WTC11 (cell line): ENCODE measurements around the gene GASK1B. TPM values are rescaled to one million over a fixed set of nuclear protein-coding genes. Genes with fewer than 3 reads are reported as not detected.

Source experiments
- ATAC-seq: fragments of 200-7000 bp; cut with Tn5 transposase; 2 replicates; pipeline ENCODE4 v1.10.0; 2021; ENCODE audit warnings: mild to moderate bottlenecking, moderate library complexity
- CTCF ChIA-PET: fragments of 300-600 bp; sonication (Branson Sonifier 250); formaldehyde crosslinking; loops from one replicate; lab custom pipeline; 2021; ENCODE audit warnings: antibody characterized with exemption; lab: Charles Lee
- POLR2A ChIA-PET: fragments of 350-600 bp; sonication (Branson Sonifier 250); formaldehyde crosslinking; loops from one replicate; lab custom pipeline; 2021; ENCODE audit warnings: antibody characterized with exemption; lab: Charles Lee
- DNase-seq: peaks from one replicate; pipeline ENCODE4 v3.0.0; 2021; ENCODE audit warnings: low spot score
- H3K27ac Mint-ChIP-seq: 2 replicates; pipeline ENCODE4 v1.8.0; 2021; ENCODE audit warnings: mixed read lengths
- H3K27me3 Mint-ChIP-seq: 2 replicates; pipeline ENCODE4 v1.8.0; 2021; ENCODE audit warnings: low read depth, mild to moderate bottlenecking, moderate library complexity, mixed read lengths
- H3K36me3 Mint-ChIP-seq: 2 replicates; pipeline ENCODE4 v1.8.0; 2021; ENCODE audit warnings: mixed read lengths
- H3K4me1 Mint-ChIP-seq: 2 replicates; pipeline ENCODE4 v1.8.0; 2022; ENCODE audit warnings: mixed read lengths
- H3K4me3 Mint-ChIP-seq: 2 replicates; pipeline ENCODE4 v1.8.0; 2021; ENCODE audit warnings: mild to moderate bottlenecking, moderate library complexity, mixed read lengths
- H3K9me3 Mint-ChIP-seq: 2 replicates; pipeline ENCODE4 v1.8.0; 2021; ENCODE audit warnings: mixed read lengths
- CREM ChIP-seq: sonication (generic); formaldehyde crosslinking; IDR thresholded peaks from 2 replicates; pipeline ENCODE4 v1.8.1; 2022; ENCODE audit warnings: mild to moderate bottlenecking, missing genetic modification reagents, moderate library complexity
- ELF4 ChIP-seq: sonication (generic); formaldehyde crosslinking; IDR thresholded peaks from 2 replicates; pipeline ENCODE4 v1.8.1; 2022; ENCODE audit warnings: low read depth, mild to moderate bottlenecking, moderate library complexity, missing genetic modification reagents
- ESRRA ChIP-seq: sonication (generic); formaldehyde crosslinking; IDR thresholded peaks from 2 replicates; pipeline ENCODE4 v1.8.1; 2022; ENCODE audit warnings: mild to moderate bottlenecking, missing genetic modification reagents, borderline replicate concordance
- FOXP1 ChIP-seq: sonication (generic); formaldehyde crosslinking; IDR thresholded peaks from 2 replicates; pipeline ENCODE4 v1.8.0; 2022; ENCODE audit warnings: missing genetic modification reagents, mild to moderate bottlenecking, moderate library complexity, borderline replicate concordance
- GABPB1 ChIP-seq: sonication (generic); formaldehyde crosslinking; IDR thresholded peaks from 2 replicates; pipeline ENCODE4 v1.8.1; 2023; ENCODE audit warnings: mild to moderate bottlenecking, missing genetic modification reagents
- HMGA2 ChIP-seq: fragments of 250-450 bp; sonication (Bioruptor Pico); IDR thresholded peaks from 2 replicates; pipeline ENCODE4 v1.4.0; 2021; ENCODE audit warnings: mild to moderate bottlenecking, moderate library complexity
- NFATC4 ChIP-seq: fragments of 250-450 bp; sonication (Bioruptor Pico); IDR thresholded peaks from 2 replicates; pipeline ENCODE4 v1.9.0; 2021; ENCODE audit warnings: mild to moderate bottlenecking
- NFYB ChIP-seq: sonication (generic); formaldehyde crosslinking; conservative IDR thresholded peaks from 2 replicates; pipeline ENCODE4 v1.8.0; 2022; ENCODE audit warnings: low read depth, missing genetic modification reagents
- SMAD3 ChIP-seq: sonication (generic); formaldehyde crosslinking; IDR thresholded peaks from 2 replicates; pipeline ENCODE4 v1.8.0; 2022; ENCODE audit warnings: missing genetic modification reagents, mild to moderate bottlenecking, borderline replicate concordance
- SMAD4 ChIP-seq: sonication (generic); formaldehyde crosslinking; IDR thresholded peaks from 2 replicates; pipeline ENCODE4 v1.8.0; 2022; ENCODE audit warnings: mild to moderate bottlenecking, missing genetic modification reagents
- TCF7 ChIP-seq: sonication (generic); formaldehyde crosslinking; IDR thresholded peaks from 2 replicates; pipeline ENCODE4 v1.8.0; 2022; ENCODE audit warnings: mild to moderate bottlenecking, low read depth, missing genetic modification reagents, moderate library complexity
- ZNF263 ChIP-seq: sonication (generic); formaldehyde crosslinking; IDR thresholded peaks from 2 replicates; pipeline ENCODE4 v1.8.1; 2022; ENCODE audit warnings: low read depth, mild to moderate bottlenecking, moderate library complexity, missing genetic modification reagents
- ZNF317 ChIP-seq: sonication (generic); formaldehyde crosslinking; IDR thresholded peaks from 2 replicates; pipeline ENCODE4 v1.8.1; 2023; ENCODE audit warnings: low read depth, mild to moderate bottlenecking, moderate library complexity, missing genetic modification reagents, borderline replicate concordance
- ZNF423 ChIP-seq: fragments of 250-450 bp; sonication (Bioruptor Pico); IDR thresholded peaks from 2 replicates; pipeline ENCODE4 v2.1.2; 2022; ENCODE audit warnings: mild to moderate bottlenecking, moderate library complexity
- total RNA-seq: library from RNA; stranded (reverse); gene quantifications from 3 replicates; pipeline ENCODE4 v1.2.3, GENCODE V29; 2021
- TF ChIP-seq, protein P1 (sequence below): sonication (generic); formaldehyde crosslinking; IDR thresholded peaks from 2 replicates; pipeline ENCODE4 v1.8.1; 2023; ENCODE audit warnings: mild to moderate bottlenecking, moderate library complexity, missing genetic modification reagents
- TF ChIP-seq, protein P2 (sequence below): sonication (generic); formaldehyde crosslinking; IDR thresholded peaks from 2 replicates; pipeline ENCODE4 v1.8.1; 2022; ENCODE audit warnings: missing genetic modification reagents, borderline replicate concordance
- TF ChIP-seq, protein P3 (sequence below): sonication (generic); formaldehyde crosslinking; conservative IDR thresholded peaks from 2 replicates; pipeline ENCODE4 v1.8.1; 2022; ENCODE audit warnings: mild to moderate bottlenecking, missing genetic modification reagents
- TF ChIP-seq, protein P4 (sequence below): sonication (generic); formaldehyde crosslinking; IDR thresholded peaks from 2 replicates; pipeline ENCODE4 v1.8.1; 2022; ENCODE audit warnings: mild to moderate bottlenecking, moderate library complexity, missing genetic modification reagents
- TF ChIP-seq, protein P5 (sequence below): fragments of 200-600 bp; IDR thresholded peaks from 2 replicates; pipeline ENCODE4 v1.8.0; 2022; ENCODE audit warnings: antibody characterized with exemption
- TF ChIP-seq, protein P6 (sequence below): sonication (generic); formaldehyde crosslinking; IDR thresholded peaks from 2 replicates; pipeline ENCODE4 v1.8.0; 2022; ENCODE audit warnings: mild to moderate bottlenecking, missing genetic modification reagents
- TF ChIP-seq, protein P7 (sequence below): sonication (generic); formaldehyde crosslinking; IDR thresholded peaks from 2 replicates; pipeline ENCODE4 v1.8.1; 2022; ENCODE audit warnings: low read depth, mild to moderate bottlenecking, moderate library complexity, missing genetic modification reagents, borderline replicate concordance

The GASK1B gene
- total RNA-seq, 1 experiment from 2014 or later: 0.24 TPM

DNA sequence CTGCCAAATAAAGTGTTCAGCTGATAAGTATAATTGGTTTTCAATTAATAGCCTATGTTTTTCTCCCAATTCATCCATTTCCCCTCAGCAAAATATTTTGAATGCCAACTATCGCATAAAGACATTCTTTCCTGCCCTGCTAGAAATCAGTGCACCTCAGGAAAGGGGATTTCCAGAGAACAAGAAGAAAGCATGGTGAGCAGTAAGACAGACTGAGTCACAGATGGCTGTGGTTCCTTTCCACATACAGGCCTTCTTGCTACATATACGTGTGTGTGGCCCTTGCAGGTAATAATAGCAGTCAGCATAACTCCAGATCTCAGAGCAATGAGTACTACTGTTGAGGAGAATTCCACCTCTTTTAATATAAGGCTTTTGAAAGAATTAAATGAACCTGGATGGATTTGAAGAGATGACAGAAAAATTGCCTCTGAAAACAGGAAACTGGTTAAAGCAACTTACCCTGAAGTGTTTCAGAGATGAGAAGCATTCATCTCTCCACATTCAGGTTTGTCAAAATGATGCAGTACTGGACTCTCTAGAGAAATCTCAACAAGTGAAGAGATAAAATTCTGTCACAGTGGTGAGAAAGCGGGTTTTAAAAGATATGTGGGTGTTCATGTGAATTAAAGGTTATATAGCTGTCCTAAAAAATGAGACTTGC is 13.6 kb downstream of the GASK1B start:
- no peak for TF ChIP-seq ZNF423 (CRISPR knock-in tag)
- TF ChIP-seq, protein P1, sequence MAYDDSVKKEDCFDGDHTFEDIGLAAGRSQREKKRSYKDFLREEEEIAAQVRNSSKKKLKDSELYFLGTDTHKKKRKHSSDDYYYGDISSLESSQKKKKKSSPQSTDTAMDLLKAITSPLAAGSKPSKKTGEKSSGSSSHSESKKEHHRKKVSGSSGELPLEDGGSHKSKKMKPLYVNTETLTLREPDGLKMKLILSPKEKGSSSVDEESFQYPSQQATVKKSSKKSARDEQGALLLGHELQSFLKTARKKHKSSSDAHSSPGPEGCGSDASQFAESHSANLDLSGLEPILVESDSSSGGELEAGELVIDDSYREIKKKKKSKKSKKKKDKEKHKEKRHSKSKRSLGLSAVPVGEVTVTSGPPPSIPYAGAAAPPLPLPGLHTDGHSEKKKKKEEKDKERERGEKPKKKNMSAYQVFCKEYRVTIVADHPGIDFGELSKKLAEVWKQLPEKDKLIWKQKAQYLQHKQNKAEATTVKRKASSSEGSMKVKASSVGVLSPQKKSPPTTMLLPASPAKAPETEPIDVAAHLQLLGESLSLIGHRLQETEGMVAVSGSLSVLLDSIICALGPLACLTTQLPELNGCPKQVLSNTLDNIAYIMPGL (CRISPR knock-in tag): no peak
- no peak for TF ChIP-seq SMAD3 (CRISPR knock-in tag)
- TF ChIP-seq, protein P2, sequence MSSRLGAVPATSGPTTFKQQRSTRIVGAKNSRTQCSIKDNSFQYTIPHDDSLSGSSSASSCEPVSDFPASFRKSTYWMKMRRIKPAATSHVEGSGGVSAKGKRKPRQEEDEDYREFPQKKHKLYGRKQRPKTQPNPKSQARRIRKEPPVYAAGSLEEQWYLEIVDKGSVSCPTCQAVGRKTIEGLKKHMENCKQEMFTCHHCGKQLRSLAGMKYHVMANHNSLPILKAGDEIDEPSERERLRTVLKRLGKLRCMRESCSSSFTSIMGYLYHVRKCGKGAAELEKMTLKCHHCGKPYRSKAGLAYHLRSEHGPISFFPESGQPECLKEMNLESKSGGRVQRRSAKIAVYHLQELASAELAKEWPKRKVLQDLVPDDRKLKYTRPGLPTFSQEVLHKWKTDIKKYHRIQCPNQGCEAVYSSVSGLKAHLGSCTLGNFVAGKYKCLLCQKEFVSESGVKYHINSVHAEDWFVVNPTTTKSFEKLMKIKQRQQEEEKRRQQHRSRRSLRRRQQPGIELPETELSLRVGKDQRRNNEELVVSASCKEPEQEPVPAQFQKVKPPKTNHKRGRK: no peak
- TF ChIP-seq, protein P3, sequence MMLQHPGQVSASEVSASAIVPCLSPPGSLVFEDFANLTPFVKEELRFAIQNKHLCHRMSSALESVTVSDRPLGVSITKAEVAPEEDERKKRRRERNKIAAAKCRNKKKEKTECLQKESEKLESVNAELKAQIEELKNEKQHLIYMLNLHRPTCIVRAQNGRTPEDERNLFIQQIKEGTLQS (CRISPR knock-in tag): no peak
- no peak for TF ChIP-seq ZNF263 (CRISPR knock-in tag)
- TF ChIP-seq, protein P4, sequence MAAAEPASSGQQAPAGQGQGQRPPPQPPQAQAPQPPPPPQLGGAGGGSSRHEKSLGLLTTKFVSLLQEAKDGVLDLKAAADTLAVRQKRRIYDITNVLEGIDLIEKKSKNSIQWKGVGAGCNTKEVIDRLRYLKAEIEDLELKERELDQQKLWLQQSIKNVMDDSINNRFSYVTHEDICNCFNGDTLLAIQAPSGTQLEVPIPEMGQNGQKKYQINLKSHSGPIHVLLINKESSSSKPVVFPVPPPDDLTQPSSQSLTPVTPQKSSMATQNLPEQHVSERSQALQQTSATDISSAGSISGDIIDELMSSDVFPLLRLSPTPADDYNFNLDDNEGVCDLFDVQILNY (CRISPR knock-in tag): no peak
- TF ChIP-seq, protein P5, sequence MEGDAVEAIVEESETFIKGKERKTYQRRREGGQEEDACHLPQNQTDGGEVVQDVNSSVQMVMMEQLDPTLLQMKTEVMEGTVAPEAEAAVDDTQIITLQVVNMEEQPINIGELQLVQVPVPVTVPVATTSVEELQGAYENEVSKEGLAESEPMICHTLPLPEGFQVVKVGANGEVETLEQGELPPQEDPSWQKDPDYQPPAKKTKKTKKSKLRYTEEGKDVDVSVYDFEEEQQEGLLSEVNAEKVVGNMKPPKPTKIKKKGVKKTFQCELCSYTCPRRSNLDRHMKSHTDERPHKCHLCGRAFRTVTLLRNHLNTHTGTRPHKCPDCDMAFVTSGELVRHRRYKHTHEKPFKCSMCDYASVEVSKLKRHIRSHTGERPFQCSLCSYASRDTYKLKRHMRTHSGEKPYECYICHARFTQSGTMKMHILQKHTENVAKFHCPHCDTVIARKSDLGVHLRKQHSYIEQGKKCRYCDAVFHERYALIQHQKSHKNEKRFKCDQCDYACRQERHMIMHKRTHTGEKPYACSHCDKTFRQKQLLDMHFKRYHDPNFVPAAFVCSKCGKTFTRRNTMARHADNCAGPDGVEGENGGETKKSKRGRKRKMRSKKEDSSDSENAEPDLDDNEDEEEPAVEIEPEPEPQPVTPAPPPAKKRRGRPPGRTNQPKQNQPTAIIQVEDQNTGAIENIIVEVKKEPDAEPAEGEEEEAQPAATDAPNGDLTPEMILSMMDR: no peak
- TF ChIP-seq CREM (CRISPR knock-in tag): no peak
- TF ChIP-seq SMAD4 (CRISPR knock-in tag): no peak
- no peak for TF ChIP-seq GABPB1 (CRISPR knock-in tag)
- TF ChIP-seq, protein P6, sequence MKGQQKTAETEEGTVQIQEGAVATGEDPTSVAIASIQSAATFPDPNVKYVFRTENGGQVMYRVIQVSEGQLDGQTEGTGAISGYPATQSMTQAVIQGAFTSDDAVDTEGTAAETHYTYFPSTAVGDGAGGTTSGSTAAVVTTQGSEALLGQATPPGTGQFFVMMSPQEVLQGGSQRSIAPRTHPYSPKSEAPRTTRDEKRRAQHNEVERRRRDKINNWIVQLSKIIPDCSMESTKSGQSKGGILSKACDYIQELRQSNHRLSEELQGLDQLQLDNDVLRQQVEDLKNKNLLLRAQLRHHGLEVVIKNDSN (CRISPR knock-in tag): no peak
- no peak for TF ChIP-seq TCF7
- TF ChIP-seq NFATC4 (CRISPR knock-in tag): no peak
- TF ChIP-seq HMGA2 (CRISPR knock-in tag): no peak

DNA sequence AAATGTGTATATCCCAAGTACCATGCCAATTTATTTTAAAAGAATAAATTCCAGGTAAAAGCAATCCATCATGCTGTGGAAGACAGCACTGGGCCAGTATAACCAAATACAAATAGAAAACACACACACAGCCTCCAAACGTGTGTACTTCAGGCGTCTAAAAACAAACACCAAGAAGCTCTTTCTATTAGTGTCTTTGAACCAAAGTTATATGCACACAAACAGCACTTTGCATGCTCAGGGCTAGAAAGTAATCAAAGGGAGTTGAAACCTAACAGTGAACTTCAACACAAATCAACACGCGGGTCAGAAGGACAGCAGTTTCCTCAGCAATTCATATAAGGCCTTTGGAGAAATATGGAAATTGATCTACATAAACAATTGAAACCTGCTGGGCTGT is 15.4 kb downstream of the GASK1B start:
- H3K4me1 Mint-ChIP-seq: peaks cover 19% of the 10 kb centered on the region
- ChIA-PET POLR2A (no interaction called here), CTCF (interaction anchor here (1.6 kb wide), 1 partner anchor 14 kb away, joined by 6 read pairs; no protein-coding TSS in a partner anchor)
- H3K9me3 Mint-ChIP-seq: 0 out of 2 replicates have a peak, but pooled peaks cover 4% of the 10 kb centered on the region
- ATAC-seq (no peak), DNase-seq (no peak)
- no peak overlapping the region for H3K27ac Mint-ChIP-seq
- no peaks in the 10 kb centered on the region for H3K36me3 Mint-ChIP-seq
- no peak overlapping the region for H3K4me3 Mint-ChIP-seq
- no peaks in the 10 kb centered on the region for H3K27me3 Mint-ChIP-seq
- no peak for TF ChIP-seq ESRRA (CRISPR knock-in tag)
- TF ChIP-seq, protein P7, sequence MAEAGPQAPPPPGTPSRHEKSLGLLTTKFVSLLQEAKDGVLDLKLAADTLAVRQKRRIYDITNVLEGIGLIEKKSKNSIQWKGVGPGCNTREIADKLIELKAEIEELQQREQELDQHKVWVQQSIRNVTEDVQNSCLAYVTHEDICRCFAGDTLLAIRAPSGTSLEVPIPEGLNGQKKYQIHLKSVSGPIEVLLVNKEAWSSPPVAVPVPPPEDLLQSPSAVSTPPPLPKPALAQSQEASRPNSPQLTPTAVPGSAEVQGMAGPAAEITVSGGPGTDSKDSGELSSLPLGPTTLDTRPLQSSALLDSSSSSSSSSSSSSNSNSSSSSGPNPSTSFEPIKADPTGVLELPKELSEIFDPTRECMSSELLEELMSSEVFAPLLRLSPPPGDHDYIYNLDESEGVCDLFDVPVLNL: no peak
- TF ChIP-seq SMAD4 (CRISPR knock-in tag): no peak
- TF ChIP-seq ZNF317 (CRISPR knock-in tag): no peak
- TF ChIP-seq, protein P4 (CRISPR knock-in tag): no peak
- TF ChIP-seq NFYB (CRISPR knock-in tag): no peak
- no peak for TF ChIP-seq ELF4 (CRISPR knock-in tag)
- no peak for TF ChIP-seq TCF7
- no peak for TF ChIP-seq ZNF423 (CRISPR knock-in tag)
- TF ChIP-seq FOXP1: no peak

More for the DNA sequence above, 13.6 kb downstream of the GASK1B start:
- H3K36me3 Mint-ChIP-seq: no peaks in the 10 kb centered on the region
- peak overlapping the region; percentile 69; the same call in 1 of the 2 replicates for H3K27ac Mint-ChIP-seq
- ATAC-seq (no peak), DNase-seq (no peak)
- H3K4me1 Mint-ChIP-seq: peaks cover 12% of the 10 kb centered on the region
- ChIA-PET CTCF (interaction anchor here (1.6 kb wide), 1 partner anchor 12 kb away, joined by 6 read pairs; no protein-coding TSS in a partner anchor), POLR2A (no interaction called here)
- H3K9me3 Mint-ChIP-seq: 0 out of 2 replicates have a peak, but pooled peaks cover 4% of the 10 kb centered on the region
- H3K4me3 Mint-ChIP-seq: no peak overlapping the region
- H3K27me3 Mint-ChIP-seq: no peaks in the 10 kb centered on the region
